Middle frontal gyrus (tissue), 1 donor: ENCODE measurements around the gene FMO1.
"Not testable (repeated sequence)": the region's sequence is repeated elsewhere in the genome, so short reads cannot be mapped to it uniquely, and the experiment has no call there.

Experiments
- DNase-seq: peaks from one replicate; pipeline ENCODE4 v3.0.0-alpha.2; 2015; ENCODE audit warnings: low spot score; ENCODE audit errors: extremely low spot score

Gene FMO1, protein sequence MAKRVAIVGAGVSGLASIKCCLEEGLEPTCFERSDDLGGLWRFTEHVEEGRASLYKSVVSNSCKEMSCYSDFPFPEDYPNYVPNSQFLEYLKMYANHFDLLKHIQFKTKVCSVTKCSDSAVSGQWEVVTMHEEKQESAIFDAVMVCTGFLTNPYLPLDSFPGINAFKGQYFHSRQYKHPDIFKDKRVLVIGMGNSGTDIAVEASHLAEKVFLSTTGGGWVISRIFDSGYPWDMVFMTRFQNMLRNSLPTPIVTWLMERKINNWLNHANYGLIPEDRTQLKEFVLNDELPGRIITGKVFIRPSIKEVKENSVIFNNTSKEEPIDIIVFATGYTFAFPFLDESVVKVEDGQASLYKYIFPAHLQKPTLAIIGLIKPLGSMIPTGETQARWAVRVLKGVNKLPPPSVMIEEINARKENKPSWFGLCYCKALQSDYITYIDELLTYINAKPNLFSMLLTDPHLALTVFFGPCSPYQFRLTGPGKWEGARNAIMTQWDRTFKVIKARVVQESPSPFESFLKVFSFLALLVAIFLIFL

DNA sequence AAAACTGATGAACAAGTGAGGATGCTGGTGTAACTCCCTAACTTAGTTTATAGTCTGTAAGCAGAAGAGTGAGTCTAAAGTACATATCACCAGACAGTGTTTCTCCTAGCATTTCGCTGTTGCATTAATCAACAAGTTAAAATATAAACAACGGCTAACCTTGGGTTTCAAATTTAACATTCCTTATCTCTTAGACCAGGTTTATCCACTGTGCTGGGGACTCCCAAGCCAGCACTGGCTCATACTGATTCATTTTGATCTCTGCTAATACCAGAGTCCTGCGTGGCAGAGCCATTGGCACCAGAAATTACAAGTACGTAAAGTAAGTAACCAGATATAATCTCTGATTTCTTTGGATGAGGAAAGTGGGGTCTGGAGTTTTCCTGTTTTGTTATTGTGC lies at the start of gene FMO1:
TSS of gene FMO1 (plus strand) at position 193 of the 400 bp plus-strand sequence. CDS start 9,594 bp downstream, outside the sequence.
- DNase-seq = no peak

DNA sequence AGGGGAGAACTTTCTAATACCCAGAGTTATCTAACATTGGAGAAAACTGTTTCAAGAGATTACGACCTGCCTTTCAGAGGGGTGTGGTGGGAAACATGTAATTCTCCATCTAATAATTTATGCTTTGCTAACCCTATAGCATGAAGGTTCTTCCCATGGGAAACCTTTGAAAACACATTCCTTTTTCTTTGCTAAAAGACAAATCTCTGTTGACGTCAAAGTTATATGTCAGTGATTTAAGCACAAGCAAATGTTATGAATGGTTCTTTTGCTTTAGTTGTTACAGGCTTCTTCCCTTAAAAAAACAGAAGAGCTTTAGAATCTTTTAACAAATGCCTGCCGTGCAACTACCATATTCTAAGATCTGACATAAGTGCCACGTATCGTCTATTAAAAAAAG lies 44.0 kb upstream of the FMO1 start:
- no peak for DNase-seq

DNA sequence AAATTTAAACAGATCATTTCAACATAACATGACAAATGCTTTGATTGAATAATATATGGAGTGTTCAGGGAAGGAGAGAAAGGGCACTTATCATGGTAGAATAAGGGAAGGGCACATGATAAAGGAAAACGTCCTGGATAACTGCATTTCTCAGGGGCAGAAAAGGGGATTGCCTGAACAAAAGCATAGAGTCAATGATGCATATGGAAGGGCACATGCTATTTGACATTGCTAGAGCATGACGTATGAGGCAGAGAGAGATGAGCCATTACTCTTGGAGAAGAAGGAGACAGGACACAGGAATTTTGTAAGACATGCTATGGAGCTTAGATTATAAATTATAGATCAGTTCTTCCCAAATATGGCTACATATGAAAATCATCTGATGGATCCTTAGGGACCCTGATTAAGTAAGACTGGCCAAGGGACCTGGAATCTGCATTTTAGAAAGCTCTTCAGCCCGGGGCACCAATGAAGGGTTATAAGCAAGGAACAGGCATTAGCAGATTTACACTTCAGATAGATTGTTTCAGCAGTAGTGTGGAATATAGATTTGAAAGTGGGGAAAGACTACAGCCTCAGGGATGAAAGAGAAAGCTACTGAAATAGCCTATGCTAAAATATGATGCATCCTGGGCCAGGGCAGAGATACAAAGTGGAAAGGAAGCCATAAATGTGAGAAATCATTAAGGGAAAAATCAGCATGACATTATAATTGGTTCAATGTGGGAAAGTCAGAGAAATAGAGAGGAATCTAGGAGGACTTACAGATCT lies 41.9 kb upstream of the FMO1 start:
- no peak for DNase-seq

DNA sequence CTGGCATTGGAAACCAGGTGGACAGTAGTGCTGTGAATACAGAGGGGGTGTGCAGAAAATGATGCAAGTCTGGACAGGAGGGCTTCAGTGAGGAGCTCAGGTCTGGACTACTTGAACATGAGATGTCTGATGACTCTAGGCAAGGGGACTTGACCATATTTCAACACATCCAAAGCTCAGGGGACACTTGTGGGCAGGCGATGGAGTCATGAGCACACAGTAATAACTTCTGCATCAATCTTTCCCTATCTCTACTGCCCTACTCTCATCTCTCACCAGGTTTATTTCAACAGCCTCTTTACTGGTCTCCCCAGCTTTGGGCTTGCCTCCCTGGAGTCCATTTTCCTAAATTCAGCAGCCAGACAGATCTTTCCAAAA lies 41.3 kb upstream of the FMO1 start:
- DNase-seq = no peak

DNA sequence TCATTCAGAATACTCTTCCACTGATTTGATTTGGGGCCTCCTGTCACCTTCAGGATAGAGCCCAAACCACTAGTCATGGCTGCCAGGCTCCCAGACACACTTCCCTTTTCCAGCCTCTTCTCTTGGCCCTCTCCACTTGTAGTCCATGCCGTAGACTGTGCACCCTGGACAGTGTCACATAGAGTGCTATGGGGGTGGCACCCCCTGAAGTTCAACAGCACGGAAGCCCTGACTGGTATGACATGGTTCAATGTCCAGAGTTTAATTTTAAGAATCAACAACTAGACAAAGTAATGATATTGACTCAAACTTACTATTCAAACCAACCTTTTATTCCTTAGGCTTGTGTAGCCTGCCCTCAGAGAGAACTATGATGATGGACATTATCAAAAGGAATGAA lies 40.9 kb upstream of the FMO1 start:
- no peak for DNase-seq

DNA sequence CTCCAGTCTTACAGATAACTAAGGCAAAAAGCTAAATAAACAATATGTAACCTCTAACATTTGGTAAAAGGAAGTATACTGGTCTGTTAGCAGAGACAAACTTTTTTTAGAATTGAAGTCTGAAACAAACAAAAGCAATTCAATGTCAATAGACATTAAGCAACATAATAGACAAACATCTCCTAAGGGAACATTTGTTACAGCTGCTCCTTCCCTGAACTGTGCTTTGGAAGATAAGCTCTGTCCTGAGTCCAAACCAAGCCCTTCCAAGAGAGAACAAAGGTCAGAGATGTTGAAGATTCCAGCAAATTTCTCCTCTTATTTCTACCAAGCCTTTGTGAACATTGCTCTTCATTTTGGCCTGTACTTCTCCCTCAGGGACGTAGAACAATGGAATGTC lies 37.9 kb upstream of the FMO1 start:
- no peak for DNase-seq

DNA sequence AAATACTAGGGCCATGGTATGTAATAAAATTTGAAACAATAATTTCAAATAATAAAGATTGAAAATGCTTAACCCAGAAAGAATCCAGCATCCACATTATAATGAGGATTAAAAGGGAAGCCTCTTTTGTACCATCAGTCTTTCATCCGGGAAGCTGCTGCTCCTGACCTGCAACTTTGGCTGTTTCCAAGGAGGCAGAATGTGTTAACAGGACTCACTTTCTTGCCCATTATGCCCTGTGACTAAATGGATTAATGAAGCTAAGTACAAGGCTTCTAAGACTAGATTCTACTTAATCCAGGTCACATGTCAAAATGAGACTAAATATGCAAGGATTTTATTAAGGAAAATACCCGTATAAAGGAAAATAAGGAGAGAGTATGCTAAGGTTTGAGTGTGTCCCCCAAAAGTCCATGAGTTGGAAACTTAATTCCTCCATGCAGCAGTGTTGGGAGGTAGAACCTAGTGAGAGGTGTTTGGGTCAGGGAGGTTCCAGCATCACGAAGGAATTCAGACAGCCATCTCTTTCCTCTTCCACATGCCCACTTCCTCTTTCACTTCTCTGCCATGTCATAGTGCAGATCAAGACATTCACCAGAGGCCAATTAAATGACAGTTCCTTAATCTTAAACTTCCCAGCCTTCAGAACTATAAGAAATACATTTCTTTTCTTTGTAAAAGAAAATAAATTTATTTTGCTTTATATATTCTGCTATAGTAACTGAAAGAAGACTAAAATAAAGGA lies 35.5 kb upstream of the FMO1 start:
- DNase-seq = no peak

DNA sequence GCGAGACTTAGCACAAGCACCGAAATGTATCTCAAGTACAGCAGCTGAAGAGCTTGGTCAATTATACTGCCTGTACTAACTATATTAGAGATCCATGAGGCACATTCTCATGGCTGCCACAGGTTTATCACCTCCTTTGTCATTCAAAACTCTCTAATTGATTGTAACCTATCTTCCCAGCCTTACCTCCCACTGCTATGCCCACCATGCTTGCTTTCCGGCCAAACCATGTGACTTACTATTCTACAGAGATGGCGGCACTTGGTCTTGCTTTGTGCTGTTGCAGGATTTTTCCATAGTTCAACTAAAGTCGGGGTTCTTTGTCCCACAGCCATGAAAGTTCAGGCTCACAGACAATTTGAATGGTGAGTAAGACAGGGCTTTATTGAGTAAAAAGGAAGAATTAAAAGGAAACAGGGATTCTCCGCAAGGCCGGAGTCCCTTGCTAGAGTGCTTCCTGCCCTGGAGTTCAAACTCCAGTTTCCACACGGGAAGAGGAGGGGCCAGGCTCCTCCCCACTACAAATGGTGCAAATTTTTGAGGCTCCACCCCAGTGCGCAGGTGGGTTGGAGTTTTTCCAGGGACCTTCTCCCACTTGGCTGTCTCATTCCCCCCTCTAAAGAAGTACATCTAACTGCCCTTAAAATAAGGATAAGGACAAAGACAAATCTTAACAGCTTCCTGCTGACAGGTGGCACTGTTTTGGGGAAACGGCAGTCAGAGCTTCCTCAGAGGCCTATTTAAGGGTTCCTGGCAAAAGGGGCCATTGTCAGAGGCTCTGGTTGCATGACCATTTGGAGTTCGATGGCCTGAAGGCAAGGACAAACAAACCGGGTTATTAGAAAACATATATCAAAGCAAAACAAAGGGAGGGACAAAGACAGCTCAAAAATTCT lies 34.5 kb upstream of the FMO1 start:
- no peak for DNase-seq

DNA sequence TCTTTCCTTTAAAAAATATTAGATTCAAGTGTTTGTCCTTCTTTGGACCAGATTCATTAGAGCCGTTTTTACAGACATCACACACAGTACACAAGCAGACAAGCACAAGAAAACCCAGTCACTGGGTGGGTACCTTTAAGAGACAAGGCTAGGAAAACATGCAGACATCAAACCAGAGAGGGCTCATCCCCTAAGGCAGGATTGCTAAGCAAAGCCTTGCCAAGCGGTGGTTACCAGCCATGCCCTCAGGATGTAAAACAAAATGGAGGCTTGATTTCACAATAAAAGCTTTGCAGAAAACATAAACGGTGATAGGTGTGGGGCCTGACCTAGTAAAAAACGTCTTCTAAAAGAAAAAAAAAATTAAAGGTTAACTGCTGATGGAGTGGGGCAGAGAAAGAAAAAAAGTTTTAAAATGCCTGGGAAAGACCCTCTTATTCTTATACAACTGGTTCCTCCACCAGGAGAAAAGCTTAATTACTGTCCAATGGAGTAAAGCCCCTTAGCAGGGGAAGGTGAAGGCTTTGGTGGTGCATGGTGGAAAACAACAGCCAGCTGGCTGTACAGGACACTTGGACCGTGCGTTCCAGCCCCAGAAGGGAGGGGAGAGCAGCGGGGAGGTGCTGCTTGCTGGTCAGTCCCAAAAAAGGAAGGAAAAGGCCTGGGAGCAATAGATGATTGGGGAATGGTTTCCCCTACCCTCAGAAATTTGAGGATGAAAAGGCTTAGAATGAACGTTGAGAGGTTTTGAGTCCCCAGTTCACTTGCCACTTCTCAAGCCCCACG lies 30.4 kb upstream of the FMO1 start:
- DNase-seq = no peak

DNA sequence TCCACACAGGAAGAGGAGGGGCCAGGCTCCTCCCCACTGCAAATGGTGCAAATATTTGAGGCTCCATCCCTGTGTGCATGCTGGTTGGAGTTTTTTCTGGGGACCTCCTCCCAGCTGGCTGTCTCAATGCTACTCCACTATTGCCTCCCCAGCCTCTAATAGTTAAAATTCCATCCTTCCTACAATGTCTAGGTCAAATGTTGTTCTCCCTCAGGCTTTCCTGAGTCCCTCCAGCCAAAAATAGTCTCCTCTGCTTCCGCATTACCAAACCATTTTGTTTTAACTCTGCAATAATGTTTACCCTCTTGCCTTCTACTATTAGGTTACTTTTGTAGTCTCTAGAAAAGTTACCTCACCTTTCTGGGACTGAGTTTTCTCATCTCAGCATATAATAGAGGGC lies 29.6 kb upstream of the FMO1 start:
- DNase-seq = no peak

DNA sequence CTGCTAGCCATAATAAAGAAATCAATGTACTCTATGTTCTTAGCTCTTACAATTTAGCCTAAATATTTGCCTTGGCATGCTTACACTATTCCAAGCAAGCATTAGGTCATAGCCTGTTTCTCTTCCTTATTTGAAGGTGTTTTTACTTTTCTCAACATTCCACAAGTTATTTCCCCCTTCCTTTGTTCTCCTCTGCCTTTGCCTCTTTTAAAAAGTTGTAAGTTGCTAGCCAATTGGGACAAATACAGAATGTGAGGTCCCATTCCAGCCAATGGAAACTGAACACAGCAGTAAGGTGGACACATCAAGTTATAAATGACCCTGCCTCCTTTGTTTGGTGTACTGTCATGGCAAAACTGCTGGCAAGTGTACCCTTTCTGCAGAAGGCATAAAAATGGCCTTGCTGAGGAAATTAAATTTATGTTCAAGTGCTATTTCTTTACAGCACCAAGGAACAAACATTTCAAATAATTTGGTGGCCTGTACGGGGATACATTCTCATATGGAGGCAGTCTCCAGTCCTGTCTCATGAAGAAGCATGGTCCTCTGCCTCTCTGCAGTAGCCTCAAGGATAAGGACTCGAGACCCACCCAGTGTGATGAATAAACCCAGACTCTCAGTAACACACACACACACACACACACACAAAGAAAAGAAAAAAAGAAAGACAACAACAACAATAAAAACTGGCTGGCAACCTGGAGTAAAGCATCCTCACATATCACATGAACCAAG lies 28.8 kb upstream of the FMO1 start:
- no peak for DNase-seq

DNA sequence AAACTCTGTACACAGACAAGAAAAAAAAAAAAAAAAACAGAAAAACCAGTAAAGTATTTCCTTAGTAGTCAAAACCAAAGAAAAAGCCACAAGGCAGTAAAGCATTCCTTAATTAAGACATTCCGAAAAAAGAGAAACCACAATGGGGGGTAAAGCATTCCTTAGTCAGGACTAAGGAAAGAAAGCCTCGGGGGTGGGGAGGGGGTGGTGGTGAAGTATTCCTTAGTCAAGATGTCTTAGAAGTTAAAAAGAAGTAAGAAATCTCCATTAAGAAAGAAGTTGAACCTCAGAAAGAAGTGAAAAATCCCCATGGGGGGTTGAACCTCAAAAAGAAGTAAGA lies 28.2 kb upstream of the FMO1 start:
- DNase-seq = no peak

DNA sequence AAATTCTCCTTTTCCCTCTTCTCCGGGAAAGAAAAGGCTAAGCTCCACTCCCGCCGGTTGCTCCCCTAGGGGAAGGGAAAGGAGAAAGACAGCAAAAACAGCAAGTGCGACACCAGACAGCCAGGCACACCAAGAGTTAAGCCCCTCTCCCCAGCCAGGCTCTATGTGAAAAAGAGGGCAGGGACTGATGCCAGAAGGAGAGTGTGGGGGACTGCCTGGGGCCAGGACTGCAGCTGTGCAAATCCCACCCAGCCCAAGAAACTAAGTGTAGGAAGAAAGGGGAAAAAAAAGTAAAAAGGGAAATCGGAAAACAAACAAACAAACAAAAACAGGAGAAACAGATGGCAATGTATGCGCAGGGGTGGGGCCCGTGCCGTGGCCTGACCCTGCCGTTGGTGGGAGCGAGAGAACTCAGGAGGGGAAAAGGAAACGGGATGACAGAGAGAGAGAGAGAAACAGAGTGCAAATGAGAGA lies 27.7 kb upstream of the FMO1 start:
- DNase-seq = no peak

DNA sequence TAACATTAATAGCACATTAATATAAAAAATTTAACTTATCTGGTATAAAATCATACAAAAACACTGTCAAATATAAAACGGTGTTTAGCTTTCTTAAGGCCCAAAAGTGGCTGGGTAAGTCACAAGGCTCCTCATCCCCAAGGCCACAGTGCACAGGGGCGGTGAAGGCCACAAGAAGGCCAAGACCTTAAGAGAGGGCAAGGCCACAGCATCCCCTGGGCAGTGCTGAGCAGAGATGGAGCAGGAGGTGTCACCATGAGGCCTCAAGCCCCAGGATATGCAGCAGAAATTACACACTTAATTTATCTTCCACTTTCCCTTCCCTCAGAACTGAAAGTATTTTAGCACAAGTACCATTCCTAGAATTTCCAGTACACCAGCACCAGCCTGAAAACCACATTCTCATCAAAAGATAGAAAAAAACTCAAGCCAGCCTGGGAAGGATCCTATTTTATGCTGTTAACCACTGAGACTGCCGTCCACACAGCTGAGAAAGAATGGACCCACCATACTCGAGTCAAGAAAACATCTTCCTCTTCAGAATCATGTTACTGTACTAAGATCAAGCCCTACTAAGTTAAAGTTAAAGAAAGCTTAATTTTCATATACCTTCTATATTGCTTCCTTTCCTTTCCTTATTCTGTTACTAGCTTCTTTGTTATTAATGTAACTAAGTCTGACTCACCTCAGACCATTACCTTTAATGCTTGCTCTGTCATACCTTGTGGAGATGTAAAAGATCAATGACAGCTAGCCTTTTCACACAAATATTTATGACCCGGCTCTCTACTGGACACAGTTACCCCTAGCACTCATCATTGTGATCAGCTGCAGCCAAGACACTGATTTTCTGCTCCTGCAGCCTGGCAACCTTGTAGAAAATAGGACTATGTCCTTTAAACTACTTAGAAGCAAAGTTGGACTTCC lies 26.4 kb upstream of the FMO1 start:
- no peak for DNase-seq

DNA sequence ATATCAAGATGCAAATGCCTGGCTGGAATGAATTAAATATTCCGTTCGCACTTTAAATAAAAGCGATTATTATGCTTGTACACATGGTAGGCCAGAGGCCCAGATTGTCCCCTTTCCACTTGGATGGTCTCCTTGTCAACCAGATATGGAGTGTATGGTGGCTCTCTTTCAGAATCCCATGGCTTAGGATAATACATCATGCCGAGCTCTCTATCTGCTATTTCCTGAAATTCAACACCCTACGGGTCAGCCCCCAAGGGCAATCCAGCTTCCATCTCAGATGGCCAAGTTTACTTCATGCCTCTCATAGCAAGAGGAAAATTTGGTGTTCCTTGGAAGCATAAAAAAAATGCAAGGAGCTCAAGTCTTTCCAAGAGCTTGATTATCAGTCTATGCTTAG lies 25.4 kb upstream of the FMO1 start:
- DNase-seq = no peak

DNA sequence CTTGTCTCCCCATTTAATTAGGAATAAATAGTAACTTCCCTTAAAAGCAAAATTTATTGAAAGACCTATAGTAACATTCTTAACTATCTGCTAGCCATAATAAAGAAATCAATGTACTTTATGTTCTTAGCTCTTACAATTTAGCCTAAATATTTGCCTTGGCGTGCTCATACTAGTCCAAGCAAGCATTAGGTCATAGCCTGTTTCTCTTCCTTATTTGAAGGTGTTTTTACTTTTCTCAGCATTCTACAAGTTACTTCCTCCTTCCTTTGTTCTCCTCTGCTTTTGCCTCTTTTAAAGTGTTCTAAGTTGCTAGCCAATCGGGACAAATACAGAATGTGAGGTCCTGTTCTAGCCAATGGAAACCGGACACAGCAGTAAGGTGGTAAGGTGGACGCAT lies 24.0 kb upstream of the FMO1 start:
- DNase-seq = not testable (repeated sequence)

DNA sequence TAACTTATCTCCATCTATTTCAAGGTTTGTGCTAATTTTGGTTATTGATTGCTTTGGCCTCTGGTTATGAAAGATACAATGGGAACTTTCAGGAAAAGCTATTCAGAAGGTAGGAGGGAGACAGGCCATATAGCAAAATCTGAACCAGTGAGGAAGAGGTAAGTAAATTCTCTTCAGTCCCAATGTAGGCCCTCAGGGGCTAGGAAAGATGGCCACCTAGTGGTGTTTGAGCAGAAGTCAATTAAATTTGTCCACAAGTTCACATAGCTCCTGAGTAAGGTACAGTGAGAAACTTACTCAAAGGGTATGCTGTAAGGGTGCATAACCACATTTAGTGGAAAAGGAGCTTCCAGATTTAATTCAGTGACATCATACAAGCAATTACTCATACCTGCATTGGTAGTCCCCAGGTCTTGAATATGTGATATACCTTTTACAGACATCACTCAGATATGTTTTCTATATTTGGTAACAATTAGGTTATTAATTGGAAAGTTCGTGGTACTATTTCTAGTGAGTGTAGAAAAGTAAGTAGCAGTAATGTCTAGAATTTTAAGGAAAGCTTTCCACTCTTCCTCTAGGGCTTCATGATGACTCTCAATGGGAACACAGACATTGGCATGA lies 21.4 kb upstream of the FMO1 start:
- peak; percentile 47 for DNase-seq

DNA sequence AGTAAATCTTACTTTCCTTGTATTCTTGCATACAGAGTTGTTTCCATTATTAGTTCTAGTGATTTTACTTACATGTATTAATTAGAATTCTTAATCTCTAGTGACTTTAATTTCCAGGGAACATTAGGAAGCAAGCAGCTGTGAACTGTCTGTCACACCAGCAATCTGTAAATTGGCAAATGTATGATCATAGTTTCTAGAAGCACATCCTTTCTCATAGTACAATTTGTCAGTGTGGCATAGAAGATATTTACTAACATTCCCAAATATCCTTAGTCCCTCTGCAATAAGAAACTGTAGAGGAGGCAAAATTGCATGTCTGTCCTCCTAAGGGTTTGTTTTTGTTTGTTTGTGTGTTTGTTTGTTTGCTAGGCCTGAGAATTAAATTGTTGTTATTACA lies 17.0 kb upstream of the FMO1 start:
- no peak for DNase-seq
